IPS-20b (cell line): ENCODE results near the gene GPR55.
"Not testable (repeated sequence)": the region's sequence is repeated elsewhere in the genome, so short reads cannot be mapped to it uniquely, and the experiment has no call there.

Experiments
- H3K27ac ChIP-seq: one replicate; pipeline ENCODE4 v1.5.1; 2013; ENCODE audit warnings: low read length
- H3K27me3 ChIP-seq: 2 replicates; pipeline ENCODE4 v1.6.1; 2013; ENCODE audit warnings: mild to moderate bottlenecking, low read length, inconsistent platforms; ENCODE audit not compliant: insufficient read depth
- H3K36me3 ChIP-seq: 2 replicates; pipeline ENCODE4 v1.6.1; 2013; ENCODE audit warnings: low read depth, mild to moderate bottlenecking, inconsistent platforms, low read length, moderate library complexity; ENCODE audit not compliant: insufficient read depth
- H3K4me1 ChIP-seq: 2 replicates; pipeline ENCODE4 v1.6.1; 2013; ENCODE audit warnings: mild to moderate bottlenecking, control low read depth, inconsistent platforms, low read length, moderate library complexity; ENCODE audit not compliant: insufficient read depth
- H3K4me3 ChIP-seq: 2 replicates; pipeline ENCODE4 v1.5.1; 2013; ENCODE audit warnings: mild to moderate bottlenecking, low read length, inconsistent platforms
- H3K9ac ChIP-seq: 2 replicates; pipeline ENCODE4 v1.6.1; 2013; ENCODE audit warnings: low read depth, mild to moderate bottlenecking, inconsistent platforms, low read length, moderate library complexity
- H3K9me3 ChIP-seq: 2 replicates; pipeline ENCODE4 v1.6.1; 2013; ENCODE audit warnings: mild to moderate bottlenecking, low read depth, low read length, inconsistent platforms; ENCODE audit not compliant: insufficient read depth

Gene GPR55, protein sequence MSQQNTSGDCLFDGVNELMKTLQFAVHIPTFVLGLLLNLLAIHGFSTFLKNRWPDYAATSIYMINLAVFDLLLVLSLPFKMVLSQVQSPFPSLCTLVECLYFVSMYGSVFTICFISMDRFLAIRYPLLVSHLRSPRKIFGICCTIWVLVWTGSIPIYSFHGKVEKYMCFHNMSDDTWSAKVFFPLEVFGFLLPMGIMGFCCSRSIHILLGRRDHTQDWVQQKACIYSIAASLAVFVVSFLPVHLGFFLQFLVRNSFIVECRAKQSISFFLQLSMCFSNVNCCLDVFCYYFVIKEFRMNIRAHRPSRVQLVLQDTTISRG

DNA sequence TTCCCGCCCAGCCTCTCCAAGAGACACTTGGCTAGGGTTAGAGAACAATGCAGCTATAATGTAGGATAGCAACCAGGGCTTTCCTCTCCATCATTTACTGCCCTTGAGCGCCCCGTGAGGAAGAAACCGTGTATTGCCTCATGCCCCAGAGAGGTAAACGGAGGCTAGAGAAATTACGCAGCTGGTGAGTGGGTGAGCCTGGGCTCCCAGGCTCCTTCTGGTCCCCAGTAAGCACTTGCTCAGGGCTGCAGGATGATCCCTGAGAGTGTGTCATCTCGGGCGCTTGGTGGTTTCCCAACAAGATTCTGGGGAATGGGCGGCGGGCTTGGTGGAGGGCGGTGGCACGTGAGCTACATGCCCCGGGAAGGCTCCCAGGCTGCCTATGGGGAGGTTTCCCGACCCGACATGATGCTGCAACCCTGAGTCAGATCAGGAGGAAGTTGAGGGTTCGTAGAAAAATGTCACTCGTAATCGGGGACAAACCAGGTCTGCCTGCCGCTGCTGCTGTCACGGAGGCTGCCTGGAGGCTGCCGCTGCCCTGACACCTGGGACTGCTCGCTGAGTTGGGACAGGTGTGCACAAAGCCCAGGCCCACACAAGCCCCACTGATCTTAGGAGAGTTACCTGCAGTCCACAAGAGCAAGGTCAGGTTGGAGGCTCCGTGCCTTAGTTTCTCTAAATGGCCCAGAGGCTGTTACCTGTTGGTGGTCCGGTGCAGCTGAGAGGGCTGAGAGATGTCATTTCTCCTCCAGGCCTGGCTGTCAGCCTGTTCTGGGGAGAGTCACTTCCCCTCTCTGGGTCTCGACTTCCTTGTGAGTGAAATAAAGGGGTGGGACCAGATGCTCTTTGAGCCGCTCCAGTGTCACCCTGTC, at the start of gene GPR55:
Gene GPR55, minus strand, starts transcription at position 773 of the 872 bp plus-strand sequence. CDS start 14,280 bp downstream, outside the sequence.
- H3K9ac ChIP-seq, result no peak within 1 kb of the TSS
- H3K27ac ChIP-seq, result no peak within 1 kb of the TSS
- no peaks in the 10 kb centered on the region for H3K36me3 ChIP-seq
- no peaks in the 10 kb centered on the region for H3K9me3 ChIP-seq
- H3K4me3 ChIP-seq, result no peak within 1 kb of the TSS
- H3K4me1 ChIP-seq, result no peaks in the 10 kb centered on the region
- H3K27me3 ChIP-seq, result no peaks in the 10 kb centered on the region

DNA sequence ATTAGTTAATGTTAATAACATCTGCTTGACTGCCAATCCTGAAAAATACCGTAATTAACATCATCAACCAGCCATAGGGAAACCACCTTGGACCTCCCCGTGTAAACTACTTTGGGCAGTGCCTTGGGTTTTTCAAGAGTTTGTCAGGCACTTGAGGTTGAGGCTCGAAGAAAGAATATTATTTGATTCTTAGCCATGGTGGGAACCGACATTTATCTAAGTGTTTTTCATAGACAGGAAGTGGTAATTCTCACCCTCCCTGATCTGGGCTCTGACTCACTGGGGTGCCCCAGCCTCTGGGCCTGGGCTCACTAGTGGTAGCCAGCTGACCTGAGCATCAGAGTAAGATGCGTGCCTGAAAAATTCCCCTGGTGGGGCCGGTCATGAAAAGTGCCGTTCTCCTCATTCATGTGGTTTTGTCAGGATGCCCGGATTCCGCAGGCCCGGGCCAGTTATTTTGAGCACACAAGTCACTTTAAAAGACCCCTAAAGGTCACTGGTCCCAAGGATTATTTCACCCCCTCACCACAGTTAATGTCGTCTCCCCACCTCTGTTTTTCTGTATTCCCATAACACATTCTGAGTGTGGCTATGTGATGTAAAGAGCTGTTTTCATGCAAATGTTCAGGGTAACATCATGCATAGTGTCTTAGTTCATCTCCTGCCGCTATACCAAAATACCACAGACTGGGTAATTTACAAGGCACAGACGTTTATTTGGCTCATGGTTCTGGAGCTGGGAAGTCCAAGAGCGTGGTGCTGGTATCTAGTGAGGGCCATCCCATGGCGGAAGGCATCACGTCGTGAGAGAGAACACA, 49.3 kb upstream of the GPR55 start:
- Histone ChIP-seq H3K27me3 (no peaks in the 10 kb centered on the region), H3K4me3 (no peak overlapping the region), H3K36me3 (no peaks in the 10 kb centered on the region), H3K9ac (no peak overlapping the region), H3K9me3 (0 out of 2 replicates have a peak, but pooled peaks cover 6% of the 10 kb centered on the region), H3K27ac (no peak overlapping the region), H3K4me1 (no peaks in the 10 kb centered on the region)

DNA sequence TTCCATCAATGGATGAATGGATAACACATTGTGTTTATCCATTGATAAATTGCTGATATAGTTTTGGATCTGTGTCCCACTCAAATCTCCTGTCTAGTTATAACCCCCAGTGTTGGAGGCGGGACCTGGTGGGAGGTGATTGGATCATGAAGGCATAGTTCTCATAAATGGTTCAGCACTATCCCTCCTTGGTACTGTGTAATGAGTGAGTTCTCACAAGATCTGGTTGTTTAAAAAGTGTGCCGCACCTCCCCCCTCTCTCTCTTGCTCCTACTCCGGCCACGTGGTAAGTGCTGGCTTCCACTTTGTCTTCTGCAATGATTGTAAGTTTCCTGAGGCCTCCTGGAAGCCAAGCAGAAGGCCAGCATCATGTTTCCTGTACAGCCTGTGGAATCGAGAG, 47.0 kb upstream of the GPR55 start:
- H3K36me3 ChIP-seq, result no peaks in the 10 kb centered on the region
- no peaks in the 10 kb centered on the region for H3K27me3 ChIP-seq
- 0 out of 2 replicates have a peak, but pooled peaks cover 6% of the 10 kb centered on the region for H3K9me3 ChIP-seq

DNA sequence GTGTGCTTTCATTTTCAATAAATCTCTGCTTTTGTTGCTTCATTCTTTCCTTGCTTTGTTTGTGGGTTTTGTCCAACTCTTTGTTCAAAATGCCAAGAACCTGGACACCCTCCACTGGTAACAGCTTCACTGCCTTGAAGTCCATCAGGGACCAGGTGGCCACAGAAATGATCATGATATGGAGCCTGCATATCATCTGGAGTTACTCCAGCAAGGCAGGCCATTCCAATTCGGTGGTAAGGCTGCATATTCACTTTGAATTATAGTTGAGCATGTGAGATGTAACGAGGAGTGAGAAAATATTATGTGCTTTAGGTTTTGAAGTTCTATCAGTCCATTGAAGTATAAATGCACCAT, 44.6 kb upstream of the GPR55 start:
- Histone ChIP-seq H3K27ac (no peak overlapping the region), H3K9me3 (0 out of 2 replicates have a peak, but pooled peaks cover 1% of the 10 kb centered on the region), H3K36me3 (no peaks in the 10 kb centered on the region), H3K4me3 (no peak overlapping the region), H3K27me3 (no peaks in the 10 kb centered on the region), H3K9ac (no peak overlapping the region), H3K4me1 (no peaks in the 10 kb centered on the region)

More for the DNA sequence above, 47.0 kb upstream of the GPR55 start:
- no peak overlapping the region for H3K9ac ChIP-seq
- H3K4me3 ChIP-seq, result no peak overlapping the region
- H3K4me1 ChIP-seq, result no peaks in the 10 kb centered on the region
- no peak overlapping the region for H3K27ac ChIP-seq

DNA sequence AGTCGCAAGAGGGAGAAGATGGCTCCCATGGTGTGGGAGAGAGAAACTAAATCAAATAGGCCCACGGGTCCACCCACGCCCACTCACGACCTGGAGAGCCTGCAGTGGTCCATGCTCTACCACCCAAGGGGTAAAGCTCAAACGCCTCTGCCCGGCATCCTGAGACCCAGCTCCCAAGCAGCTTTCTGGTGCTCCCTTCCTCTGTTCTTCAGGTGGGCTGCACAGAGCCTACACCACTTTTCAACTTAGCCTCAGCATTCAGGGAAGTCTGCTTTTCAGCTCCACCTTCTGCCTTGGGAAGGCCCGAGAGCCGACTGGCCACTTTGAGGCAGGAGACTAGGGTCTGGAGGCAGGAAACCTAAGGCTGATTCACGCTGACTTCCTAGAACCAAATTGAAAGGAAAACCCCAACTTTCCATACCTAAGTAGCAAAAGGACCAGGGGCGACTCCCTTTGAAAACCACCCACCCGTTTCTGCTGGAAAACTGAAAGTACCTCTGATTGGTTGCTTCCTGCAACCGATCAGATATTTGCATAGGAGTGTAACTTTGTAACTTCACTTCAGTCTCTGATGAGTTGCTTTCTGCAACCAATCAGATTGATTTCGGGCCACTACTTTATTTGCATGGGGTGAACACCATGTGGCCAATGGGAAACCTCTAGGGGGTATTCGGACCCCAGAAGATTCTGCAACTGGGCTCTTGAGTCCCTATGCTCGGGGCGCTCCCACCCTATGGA, 44.0 kb upstream of the GPR55 start:
- Histone ChIP-seq H3K4me3 (no peak overlapping the region), H3K27me3 (no peaks in the 10 kb centered on the region), H3K4me1 (no peaks in the 10 kb centered on the region), H3K27ac (no peak overlapping the region), H3K36me3 (no peaks in the 10 kb centered on the region), H3K9ac (no peak overlapping the region), H3K9me3 (no peaks in the 10 kb centered on the region)

DNA sequence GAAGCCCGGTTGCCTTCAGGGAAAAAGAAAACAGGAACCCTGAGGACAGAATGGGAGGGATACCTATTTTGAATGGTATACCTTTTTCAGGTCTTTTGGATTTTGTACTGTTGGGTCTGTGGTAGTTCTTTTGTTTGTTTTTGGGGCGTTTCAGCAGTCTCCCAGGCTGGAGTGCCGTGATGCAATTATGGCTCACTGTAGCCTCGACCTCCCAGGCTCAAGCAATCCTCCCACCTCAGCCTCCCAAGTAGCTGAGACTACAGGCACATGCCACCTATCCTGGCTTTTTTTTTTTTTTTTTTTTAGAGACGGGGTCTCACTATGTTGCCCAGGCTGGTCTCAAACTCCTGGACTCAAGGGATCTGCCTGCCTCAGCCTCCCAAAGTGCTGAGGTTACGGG, 43.3 kb upstream of the GPR55 start:
- not testable (repeated sequence) for H3K9me3 ChIP-seq, H3K36me3 ChIP-seq, H3K27me3 ChIP-seq, H3K27ac ChIP-seq, H3K4me1 ChIP-seq, H3K4me3 ChIP-seq, H3K9ac ChIP-seq

DNA sequence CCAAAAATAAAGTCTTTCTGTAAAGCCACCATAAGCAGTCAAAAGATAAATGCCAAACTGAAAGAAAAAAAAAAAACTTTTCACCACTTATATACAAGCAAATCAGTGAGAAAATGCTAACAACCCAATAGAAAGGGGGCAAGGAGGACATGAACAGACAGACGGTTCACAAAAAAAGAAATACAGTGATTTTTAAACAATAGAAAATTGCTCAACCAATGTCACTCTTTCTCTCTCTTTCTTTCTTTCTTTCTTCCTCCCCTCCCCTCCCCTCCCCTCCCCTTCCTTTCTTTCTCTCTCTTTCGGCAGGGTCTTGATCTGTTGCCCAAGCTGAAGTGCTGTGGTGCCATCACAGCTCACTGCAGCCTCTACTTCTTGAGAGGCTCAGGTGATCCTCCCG, 42.1 kb upstream of the GPR55 start:
- Histone ChIP-seq H3K36me3 (no peaks in the 10 kb centered on the region), H3K4me3 (no peak overlapping the region), H3K27ac (no peak overlapping the region), H3K27me3 (no peaks in the 10 kb centered on the region), H3K9me3 (no peaks in the 10 kb centered on the region), H3K4me1 (no peaks in the 10 kb centered on the region), H3K9ac (no peak overlapping the region)

DNA sequence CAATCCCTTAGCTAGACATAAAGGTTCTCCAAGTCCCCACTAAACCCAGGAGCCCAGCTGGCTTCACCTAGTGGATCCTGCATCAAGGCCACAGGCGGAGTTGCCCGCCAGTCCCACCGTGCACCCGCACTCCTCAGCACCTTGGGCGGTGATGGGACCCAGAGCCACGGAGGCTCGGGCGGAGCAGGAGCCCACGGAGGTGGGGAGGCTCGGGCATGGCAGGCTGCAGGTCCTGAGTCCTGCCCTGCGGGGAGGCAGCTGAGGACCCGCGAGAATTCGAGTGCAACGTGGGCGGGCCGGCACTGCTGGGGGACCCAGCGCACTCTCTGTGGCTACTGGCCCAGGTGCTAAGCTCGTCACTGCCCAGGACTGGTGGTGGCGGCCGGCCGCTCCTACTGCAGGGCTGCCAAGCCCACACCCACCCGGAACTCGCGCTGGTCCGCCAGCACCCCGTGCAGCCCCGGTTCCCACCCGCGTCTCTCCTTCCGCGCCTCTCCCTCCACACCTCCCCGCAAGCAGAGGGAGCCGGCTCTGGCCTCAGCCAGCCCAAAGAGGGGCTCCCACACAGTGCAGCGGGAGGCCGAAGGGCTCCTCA, 39.2 kb upstream of the GPR55 start:
- Histone ChIP-seq H3K4me1 (no peaks in the 10 kb centered on the region), H3K36me3 (no peaks in the 10 kb centered on the region)

DNA sequence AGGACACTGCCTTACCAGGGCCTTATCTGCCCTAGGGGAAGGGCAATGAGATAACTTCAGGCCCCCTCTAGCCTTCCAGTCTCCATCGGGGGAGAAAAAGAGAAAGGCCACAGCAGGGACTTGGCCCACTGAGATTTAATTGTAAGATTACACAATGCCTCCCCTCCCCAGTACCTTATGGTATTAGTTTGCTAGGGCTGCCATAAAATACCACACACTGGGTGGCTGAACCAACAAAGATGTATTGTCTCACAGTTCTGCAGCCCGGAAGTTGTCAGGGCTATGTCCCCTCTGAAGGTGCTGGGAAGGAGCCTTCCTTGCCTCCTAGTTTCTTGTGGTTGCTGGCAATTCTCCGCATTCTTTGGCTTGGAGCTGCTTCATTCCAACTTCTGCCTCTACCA, 36.0 kb upstream of the GPR55 start:
- Histone ChIP-seq H3K4me3 (no peak overlapping the region), H3K4me1 (peaks cover 5% of the 10 kb centered on the region; the same call in 1 of the 2 replicates), H3K27me3 (peaks cover 27% of the 10 kb centered on the region), H3K9me3 (no peaks in the 10 kb centered on the region), H3K9ac (no peak overlapping the region), H3K36me3 (no peaks in the 10 kb centered on the region), H3K27ac (no peak overlapping the region)

More for the DNA sequence above, 39.2 kb upstream of the GPR55 start:
- H3K27me3 ChIP-seq, result no peaks in the 10 kb centered on the region
- H3K27ac ChIP-seq, result no peak overlapping the region
- no peak overlapping the region for H3K4me3 ChIP-seq
- H3K9me3 ChIP-seq, result no peaks in the 10 kb centered on the region
- no peak overlapping the region for H3K9ac ChIP-seq

DNA sequence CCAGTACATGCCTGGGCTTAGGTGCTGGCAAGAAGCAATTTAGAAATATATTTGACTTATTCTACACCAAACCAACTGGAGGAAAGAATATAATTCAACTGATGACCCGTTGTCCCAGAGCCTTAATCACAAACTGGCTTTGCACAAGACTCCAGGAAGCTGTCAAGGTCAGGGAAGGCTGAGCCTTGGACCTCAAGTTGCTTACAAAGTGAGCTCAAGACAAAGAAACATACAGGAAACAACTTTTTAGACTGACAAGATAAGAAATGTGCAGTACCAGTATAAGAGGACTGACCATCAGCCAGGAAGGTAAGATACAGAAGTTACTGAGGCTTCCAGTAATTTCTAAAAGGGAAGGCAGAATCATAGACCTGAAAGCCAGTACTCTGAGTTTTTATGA, 35.0 kb upstream of the GPR55 start:
- no peaks in the 10 kb centered on the region for H3K9me3 ChIP-seq
- H3K27ac ChIP-seq, result no peak overlapping the region
- peaks cover 27% of the 10 kb centered on the region for H3K27me3 ChIP-seq
- no peak overlapping the region for H3K4me3 ChIP-seq
- H3K9ac ChIP-seq, result no peak overlapping the region
- H3K36me3 ChIP-seq, result no peaks in the 10 kb centered on the region
- H3K4me1 ChIP-seq, result peaks cover 5% of the 10 kb centered on the region; the same call in 1 of the 2 replicates
